Fibroblast of villous mesenchyme (primary cell): Measurements from ENCODE around the gene BLOC1S1. TPM values are rescaled to one million over a fixed set of nuclear protein-coding genes. Genes with fewer than 3 reads are reported as not detected.

Experiments used
- DNase-seq: peaks from one replicate; pipeline ENCODE4 v3.0.0-alpha.2; 2010; ENCODE audit warnings: low read depth
- H3K4me3 ChIP-seq: 2 replicates; pipeline ENCODE4 v1.5.1; 2011; ENCODE audit warnings: low read depth, mild to moderate bottlenecking, low read length
- total RNA-seq: library from RNA; depleted of rRNA; stranded (reverse); fragments of >200 nt; gene quantifications from 2 replicates; pipeline ENCODE4 v1.2.3, GENCODE V29; 2012
- TF ChIP-seq, protein P1 (sequence below): IDR thresholded peaks from 2 replicates; pipeline ENCODE4 v1.5.1; 2012; ENCODE audit warnings: low read depth, mild to moderate bottlenecking, low read length; ENCODE audit not compliant: insufficient read depth

The BLOC1S1 gene
- total RNA-seq, 1 donor: 36.3 TPM

DNA sequence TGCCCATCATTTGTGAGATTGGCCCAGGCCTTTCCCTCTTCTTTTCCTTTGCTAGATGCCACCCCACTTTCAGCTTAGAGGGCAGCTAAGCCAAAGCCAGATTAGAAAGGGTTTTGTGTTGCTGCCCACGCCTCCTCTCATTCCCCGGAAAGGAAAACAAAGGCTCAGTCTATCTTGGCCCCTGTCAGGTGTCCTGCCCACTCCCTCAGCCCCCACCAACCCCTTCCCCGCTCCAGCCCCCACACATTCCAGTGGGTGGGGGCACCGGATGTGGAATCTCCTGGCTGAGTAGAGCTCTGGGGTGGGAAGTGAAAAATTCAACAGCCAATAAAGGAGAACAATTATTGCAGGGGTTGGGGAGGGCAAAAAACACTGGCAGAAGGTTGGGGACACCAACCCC, 2.2 kb downstream of the BLOC1S1 start:
- TF ChIP-seq, protein P1, sequence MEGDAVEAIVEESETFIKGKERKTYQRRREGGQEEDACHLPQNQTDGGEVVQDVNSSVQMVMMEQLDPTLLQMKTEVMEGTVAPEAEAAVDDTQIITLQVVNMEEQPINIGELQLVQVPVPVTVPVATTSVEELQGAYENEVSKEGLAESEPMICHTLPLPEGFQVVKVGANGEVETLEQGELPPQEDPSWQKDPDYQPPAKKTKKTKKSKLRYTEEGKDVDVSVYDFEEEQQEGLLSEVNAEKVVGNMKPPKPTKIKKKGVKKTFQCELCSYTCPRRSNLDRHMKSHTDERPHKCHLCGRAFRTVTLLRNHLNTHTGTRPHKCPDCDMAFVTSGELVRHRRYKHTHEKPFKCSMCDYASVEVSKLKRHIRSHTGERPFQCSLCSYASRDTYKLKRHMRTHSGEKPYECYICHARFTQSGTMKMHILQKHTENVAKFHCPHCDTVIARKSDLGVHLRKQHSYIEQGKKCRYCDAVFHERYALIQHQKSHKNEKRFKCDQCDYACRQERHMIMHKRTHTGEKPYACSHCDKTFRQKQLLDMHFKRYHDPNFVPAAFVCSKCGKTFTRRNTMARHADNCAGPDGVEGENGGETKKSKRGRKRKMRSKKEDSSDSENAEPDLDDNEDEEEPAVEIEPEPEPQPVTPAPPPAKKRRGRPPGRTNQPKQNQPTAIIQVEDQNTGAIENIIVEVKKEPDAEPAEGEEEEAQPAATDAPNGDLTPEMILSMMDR: no peak
- H3K4me3 ChIP-seq: no peak overlapping the region
- no peak for DNase-seq

GRCh38 chr12:55718624-55719275, 2.9 kb downstream of the BLOC1S1 start:
- no peak for DNase-seq
- no peak overlapping the region for H3K4me3 ChIP-seq
- TF ChIP-seq, protein P1: no peak

GRCh38 chr12:55719371-55719770, 3.5 kb downstream of the BLOC1S1 start:
- TF ChIP-seq, protein P1: no peak
- no peak overlapping the region for H3K4me3 ChIP-seq
- DNase-seq: no peak

DNA sequence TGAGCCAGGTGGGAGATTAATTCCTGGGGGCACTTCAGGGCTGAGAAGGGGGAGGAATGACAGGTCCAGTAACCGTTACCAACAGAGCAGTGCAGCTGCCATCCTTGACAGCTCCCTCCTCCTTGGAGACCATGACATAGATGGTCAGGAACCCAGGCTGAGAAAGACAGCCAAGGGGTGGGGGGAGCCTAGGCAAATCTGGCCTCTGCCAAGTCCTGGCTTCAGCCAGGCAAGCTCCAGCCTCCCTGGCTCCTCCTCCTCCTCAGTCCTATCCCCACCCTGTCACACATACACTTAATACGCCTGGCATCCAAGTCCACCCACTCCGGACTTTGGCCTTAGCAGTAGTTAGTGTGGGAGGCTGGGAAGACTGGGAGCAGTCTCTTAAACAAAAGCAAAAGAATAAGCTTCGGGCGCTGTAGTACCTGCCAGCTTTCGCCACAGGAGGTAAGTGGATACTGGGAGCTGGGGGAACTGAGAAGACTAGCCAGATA, 4.3 kb downstream of the BLOC1S1 start, which contains the start of gene RDH5:
RDH5 (plus strand) TSS at position 323 of the 494 bp plus-strand sequence. CDS start 792 bp downstream, outside the sequence.
- H3K4me3 ChIP-seq: no peak within 1 kb of the TSS
- TF ChIP-seq, protein P1: no peak
- DNase-seq: peak; percentile 55

DNA sequence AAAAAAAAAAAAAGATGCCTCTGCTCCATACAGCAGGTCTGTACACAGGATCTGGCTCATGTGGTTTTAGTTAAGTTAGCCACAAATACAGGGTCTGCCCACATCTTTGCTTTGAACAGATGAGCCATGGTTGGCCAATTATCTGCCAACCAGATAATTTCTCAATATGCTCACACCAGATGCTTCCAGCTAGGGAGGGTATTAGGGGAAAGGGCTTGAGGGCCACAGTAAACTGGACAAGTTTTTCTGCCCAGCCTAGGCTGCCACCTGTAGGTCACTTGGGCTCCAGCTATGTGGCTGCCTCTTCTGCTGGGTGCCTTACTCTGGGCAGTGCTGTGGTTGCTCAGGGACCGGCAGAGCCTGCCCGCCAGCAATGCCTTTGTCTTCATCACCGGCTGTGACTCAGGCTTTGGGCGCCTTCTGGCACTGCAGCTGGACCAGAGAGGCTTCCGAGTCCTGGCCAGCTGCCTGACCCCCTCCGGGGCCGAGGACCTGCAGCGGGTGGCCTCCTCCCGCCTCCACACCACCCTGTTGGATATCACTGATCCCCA, 5.1 kb downstream of the BLOC1S1 start:
- no peak overlapping the region for H3K4me3 ChIP-seq
- TF ChIP-seq, protein P1: peak; percentile 45
- DNase-seq: peak; percentile 79

DNA sequence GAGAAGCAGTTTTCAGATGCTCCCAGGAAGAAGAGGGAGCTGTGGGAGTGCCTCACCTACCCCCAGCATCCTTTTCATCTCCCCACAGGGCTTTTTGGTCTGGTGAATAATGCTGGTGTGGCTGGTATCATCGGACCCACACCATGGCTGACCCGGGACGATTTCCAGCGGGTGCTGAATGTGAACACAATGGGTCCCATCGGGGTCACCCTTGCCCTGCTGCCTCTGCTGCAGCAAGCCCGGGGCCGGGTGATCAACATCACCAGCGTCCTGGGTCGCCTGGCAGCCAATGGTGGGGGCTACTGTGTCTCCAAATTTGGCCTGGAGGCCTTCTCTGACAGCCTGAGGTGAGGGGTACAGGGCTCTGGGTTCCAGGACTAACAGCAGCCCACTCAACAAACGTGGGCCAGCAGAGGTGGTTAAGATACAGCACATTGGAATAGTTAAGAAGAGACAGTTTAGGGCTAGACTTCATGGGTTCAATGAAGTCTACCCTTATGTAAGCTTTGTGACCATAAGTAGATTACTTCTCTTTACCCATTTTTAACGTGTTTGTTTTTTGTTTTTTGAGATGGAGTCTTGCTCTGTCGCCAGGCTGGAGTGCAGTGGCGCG, 5.9 kb downstream of the BLOC1S1 start:
- no peak for DNase-seq
- H3K4me3 ChIP-seq: no peak overlapping the region
- TF ChIP-seq, protein P1: no peak
